ENCODE measurements around the gene SPEM2. TPM values are rescaled to one million over a fixed set of nuclear protein-coding genes. Genes with fewer than 3 reads are reported as not detected.

SPEM2 gene
- total and polyA plus RNA-seq, 4 donors: not detected

- H3K4me3 ChIP-seq (ENCODE audit: low read depth in 1 of 3, low read length in 3 of 3): no peak overlapping the region
- no peaks in the 10 kb centered on the region for H3K27me3 ChIP-seq (ENCODE audit: control insufficient read depth in 4 of 4, insufficient read depth in 4 of 4, low read length in 3 of 4)
- H3K9me3 ChIP-seq (ENCODE audit: control insufficient read depth in 4 of 4, low read length in 3 of 4): no peaks in the 10 kb centered on the region
- WGBS: 91% methylated on average over 4 of the region's 4 CpGs
- peaks cover 0 to 2% (median 0%) of the 10 kb centered on the region in 4 donors for H3K36me3 ChIP-seq (ENCODE audit: control insufficient read depth in 4 of 4, insufficient read depth in 3 of 4, low read depth in 1 of 4, low read length in 3 of 4)
- no peak overlapping the region for H3K27ac ChIP-seq (ENCODE audit: low read depth in 1 of 2, low read length in 2 of 2)
- TF ChIP-seq HNF4A (conservative IDR thresholded peaks at IDR 0.05): no peak
- no peak for TF ChIP-seq REST (IDR thresholded peaks at IDR 0.05)
- no peak for TF ChIP-seq RXRA (IDR thresholded peaks at IDR 0.05)
- no peak for TF ChIP-seq GABPA (IDR thresholded peaks at IDR 0.05 in 1 of 2, conservative IDR thresholded peaks at IDR 0.05 in 1 of 2)
- TF ChIP-seq CTCF (IDR thresholded peaks at IDR 0.05; ENCODE audit: low read depth, low read length, missing input control): no peak
- TF ChIP-seq YY1 (IDR thresholded peaks at IDR 0.05): no peak
- TF ChIP-seq RAD21 (IDR thresholded peaks at IDR 0.05): no peak
- no peak for TF ChIP-seq ZBTB33 (IDR thresholded peaks at IDR 0.05)
- TF ChIP-seq ATF3 (IDR thresholded peaks at IDR 0.05): no peak
- TF ChIP-seq FOXA1 (IDR thresholded peaks at IDR 0.05): no peak
- TF ChIP-seq EGR1 (IDR thresholded peaks at IDR 0.05; ENCODE audit: low read depth in 2 of 2): no peak
- no peak for TF ChIP-seq NR2F2 (IDR thresholded peaks at IDR 0.05)
- no peak for TF ChIP-seq TAF1 (conservative IDR thresholded peaks at IDR 0.05)
- no peak for TF ChIP-seq JUND (IDR thresholded peaks at IDR 0.05)
- no peak for TF ChIP-seq FOXA2 (IDR thresholded peaks at IDR 0.05)
- H3K9ac ChIP-seq (ENCODE audit: low read depth in 1 of 2, low read length in 2 of 2): no peak overlapping the region
- DNase-seq (ENCODE audit: low spot score): no peak
- H3K4me1 ChIP-seq (ENCODE audit: control insufficient read depth in 4 of 4, insufficient read depth in 4 of 4, low read length in 3 of 4): peaks cover 0 to 15% (median 8%) of the 10 kb centered on the region in 4 donors
Measured at GRCh38 chr17:7396147-7396546, 29.3 kb upstream of the SPEM2 start.

- Histone ChIP-seq H3K4me1 (ENCODE audit: control insufficient read depth in 4 of 4, insufficient read depth in 4 of 4, low read length in 3 of 4) (peaks cover 0 to 21% (median 14%) of the 10 kb centered on the region in 4 donors), H3K9me3 (ENCODE audit: control insufficient read depth in 4 of 4, low read length in 3 of 4) (no peaks in the 10 kb centered on the region), H3K27ac (ENCODE audit: low read depth in 1 of 2, low read length in 2 of 2) (no peak overlapping the region), H3K27me3 (ENCODE audit: control insufficient read depth in 4 of 4, insufficient read depth in 4 of 4, low read length in 3 of 4) (no peaks in the 10 kb centered on the region), H3K9ac (ENCODE audit: low read depth in 1 of 2, low read length in 2 of 2) (no peak overlapping the region), H3K4me3 (ENCODE audit: low read depth in 1 of 3, low read length in 3 of 3) (no peak overlapping the region), H3K36me3 (ENCODE audit: control insufficient read depth in 4 of 4, insufficient read depth in 3 of 4, low read depth in 1 of 4, low read length in 3 of 4) (no peaks in the 10 kb centered on the region)
- no peak for DNase-seq (ENCODE audit: low spot score)
- no peak for TF ChIP-seq FOXA2 (IDR thresholded peaks at IDR 0.05)
- TF ChIP-seq MAX (IDR thresholded peaks at IDR 0.05): no peak
- no peak for TF ChIP-seq HNF4A (conservative IDR thresholded peaks at IDR 0.05)
- TF ChIP-seq ATF3 (IDR thresholded peaks at IDR 0.05): no peak
- no peak for TF ChIP-seq EGR1 (IDR thresholded peaks at IDR 0.05; ENCODE audit: low read depth in 2 of 2)
- WGBS: 88% methylated on average over 2 of the region's 2 CpGs
Measured at GRCh38 chr17:7398612-7399011, 26.8 kb upstream of the SPEM2 start.
